AG04450 (cell line): Measurements from ENCODE around the gene FAM163A. TPM values are rescaled to one million over a fixed set of nuclear protein-coding genes. Genes with fewer than 3 reads are reported as not detected.

Experiments
- CTCF ChIA-PET: fragments of 300-600, 350-600 bp; formaldehyde crosslinking; extraction: SDS; loops from one replicate; lab custom pipeline; 2022; ENCODE audit warnings: antibody characterized with exemption, inconsistent platforms; lab: Charles Lee
- POLR2A ChIA-PET: fragments of 350-600 bp; formaldehyde crosslinking; extraction: SDS; loops from one replicate; lab custom pipeline; 2021; ENCODE audit warnings: antibody characterized with exemption, inconsistent platforms; lab: Yijun Ruan, JAX
- DNase-seq: peaks from one replicate; pipeline ENCODE4 v3.0.0-alpha.2; 2011; ENCODE audit warnings: low read depth, low spot score
- H3K27ac ChIP-seq: one replicate; pipeline ENCODE4 v1.5.1; 2012; ENCODE audit warnings: low read depth, low read length, control low read depth
- H3K27me3 ChIP-seq: one replicate; pipeline ENCODE4 v1.6.0; 2012; ENCODE audit warnings: low read length; ENCODE audit not compliant: control insufficient read depth, insufficient read depth
- H3K4me3 ChIP-seq: 2 replicates; pipeline ENCODE4 v1.5.1; 2011; ENCODE audit warnings: mild to moderate bottlenecking, low read depth, low read length, control low read depth
- H3K9me3 ChIP-seq: 2 replicates; pipeline ENCODE4 v1.5.1; 2012; ENCODE audit warnings: low read length; ENCODE audit not compliant: control insufficient read depth, insufficient read depth
- polyA plus RNA-seq: library from polyadenylated mRNA; depleted of rRNA; stranded (reverse); fragments of >200 nt; gene quantifications from 2 replicates; pipeline ENCODE4 v1.2.3, GENCODE V29; 2011
- TF ChIP-seq, protein P1 (sequence below): IDR thresholded peaks from 2 replicates; pipeline ENCODE4 v1.5.1; 2011; ENCODE audit warnings: low read depth, low read length, control low read depth, inconsistent platforms

Gene FAM163A
- polyA plus RNA-seq, 1 experiment: not detected

DNA sequence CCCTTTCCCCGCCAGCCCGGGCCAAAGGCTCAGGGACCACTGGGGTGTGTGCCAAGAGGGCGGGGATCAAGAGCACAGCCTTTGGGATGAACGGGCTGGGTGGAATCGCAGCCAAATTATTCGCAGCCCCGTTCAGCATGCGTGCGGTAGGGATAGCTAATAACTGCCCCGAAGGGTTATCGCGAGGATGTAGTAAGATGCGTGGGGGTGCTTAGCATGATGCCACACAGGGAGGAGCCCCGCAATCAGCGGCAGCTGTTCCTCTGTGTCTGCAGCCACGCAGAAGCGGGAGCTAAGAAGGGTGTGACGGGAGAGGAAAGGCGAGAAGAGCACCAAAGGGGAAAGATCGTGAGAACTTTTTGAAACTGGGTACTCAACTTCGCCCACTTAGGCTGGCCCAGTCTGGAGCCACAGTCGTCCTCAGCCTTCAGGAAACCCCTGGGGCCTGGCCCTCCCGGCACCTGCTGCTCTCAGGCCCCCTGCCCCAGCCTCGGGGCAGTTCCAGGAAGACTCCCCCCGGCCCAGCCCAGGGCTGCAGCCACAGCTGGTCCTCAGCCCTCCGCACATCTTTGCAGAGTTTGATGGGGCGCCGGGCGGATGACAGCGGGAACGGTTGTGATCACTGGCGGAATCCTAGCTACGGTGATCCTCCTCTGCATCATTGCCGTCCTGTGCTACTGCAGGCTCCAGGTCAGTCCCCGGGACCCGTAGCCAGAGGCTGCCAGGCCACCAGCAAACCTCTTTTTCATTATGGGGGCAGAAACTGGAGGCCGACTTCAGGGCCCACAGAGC, 69.6 kb downstream of the FAM163A start:
- no peak for DNase-seq
- ChIA-PET CTCF (interaction anchor here (0.7 to 14.7 kb wide), 4 partner anchors 13 to 108 kb away, joined by 3 to 1155 read pairs (median 50); no protein-coding TSS in a partner anchor), POLR2A (no interaction called here)
- no peak overlapping the region for H3K4me3 ChIP-seq
- no peak overlapping the region for H3K27ac ChIP-seq
- TF ChIP-seq, protein P1, sequence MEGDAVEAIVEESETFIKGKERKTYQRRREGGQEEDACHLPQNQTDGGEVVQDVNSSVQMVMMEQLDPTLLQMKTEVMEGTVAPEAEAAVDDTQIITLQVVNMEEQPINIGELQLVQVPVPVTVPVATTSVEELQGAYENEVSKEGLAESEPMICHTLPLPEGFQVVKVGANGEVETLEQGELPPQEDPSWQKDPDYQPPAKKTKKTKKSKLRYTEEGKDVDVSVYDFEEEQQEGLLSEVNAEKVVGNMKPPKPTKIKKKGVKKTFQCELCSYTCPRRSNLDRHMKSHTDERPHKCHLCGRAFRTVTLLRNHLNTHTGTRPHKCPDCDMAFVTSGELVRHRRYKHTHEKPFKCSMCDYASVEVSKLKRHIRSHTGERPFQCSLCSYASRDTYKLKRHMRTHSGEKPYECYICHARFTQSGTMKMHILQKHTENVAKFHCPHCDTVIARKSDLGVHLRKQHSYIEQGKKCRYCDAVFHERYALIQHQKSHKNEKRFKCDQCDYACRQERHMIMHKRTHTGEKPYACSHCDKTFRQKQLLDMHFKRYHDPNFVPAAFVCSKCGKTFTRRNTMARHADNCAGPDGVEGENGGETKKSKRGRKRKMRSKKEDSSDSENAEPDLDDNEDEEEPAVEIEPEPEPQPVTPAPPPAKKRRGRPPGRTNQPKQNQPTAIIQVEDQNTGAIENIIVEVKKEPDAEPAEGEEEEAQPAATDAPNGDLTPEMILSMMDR: no peak
- H3K9me3 ChIP-seq: no peaks in the 10 kb centered on the region
- peaks cover 32% of the 10 kb centered on the region for H3K27me3 ChIP-seq

GRCh38 chr1:179813626-179814545, 70.8 kb downstream of the FAM163A start:
- Histone ChIP-seq H3K4me3 (peak overlapping the region; percentile 63), H3K9me3 (no peaks in the 10 kb centered on the region), H3K27ac (no peak overlapping the region), H3K27me3 (peaks cover 32% of the 10 kb centered on the region)
- ChIA-PET CTCF (interaction anchor here (0.6 to 14.7 kb wide), 65 partner anchors 8 to 1368 kb away, joined by 3 to 1155 read pairs (median 6); no protein-coding TSS in a partner anchor), POLR2A (interaction anchor here (1.2 kb wide), 2 partner anchors 68 to 108 kb away, joined by 3 to 5 read pairs; partner anchors contain the start of gene TOR1AIP1)
- TF ChIP-seq, protein P1: no peak
- DNase-seq: no peak

GRCh38 chr1:179814546-179814838, 71.4 kb downstream of the FAM163A start:
- ChIA-PET POLR2A (interaction anchor here (1.2 kb wide), 2 partner anchors 68 to 109 kb away, joined by 3 to 5 read pairs; partner anchors contain the start of gene TOR1AIP1), CTCF (interaction anchor here (0.6 to 14.7 kb wide), 73 partner anchors 9 to 1367 kb away, joined by 3 to 1155 read pairs (median 6); no protein-coding TSS in a partner anchor)
- peak; percentile 29 for DNase-seq
- Histone ChIP-seq H3K9me3 (no peaks in the 10 kb centered on the region), H3K27me3 (peaks cover 32% of the 10 kb centered on the region), H3K4me3 (peak overlapping the region; percentile 63), H3K27ac (no peak overlapping the region)
- TF ChIP-seq, protein P1: no peak

DNA sequence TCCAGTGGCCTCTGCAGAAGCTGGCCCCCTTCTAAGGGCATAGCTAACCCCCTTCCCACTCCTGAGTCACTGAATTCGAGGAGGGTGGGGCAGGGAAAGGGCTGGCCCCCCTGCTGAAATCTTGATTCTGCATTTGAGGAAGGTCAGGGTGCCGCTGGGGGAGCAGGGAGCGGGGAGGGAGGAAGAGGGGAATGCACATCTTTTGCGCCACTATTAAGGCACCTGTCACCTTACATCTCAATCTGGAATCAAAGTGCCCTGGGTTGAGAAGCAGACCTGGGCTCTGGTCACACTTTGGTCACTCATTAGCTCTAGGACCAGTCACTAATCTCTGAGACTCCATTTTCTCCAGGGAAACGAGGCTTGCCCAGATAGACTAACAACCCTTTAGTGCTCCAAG, 72.5 kb downstream of the FAM163A start:
- POLR2A ChIA-PET: interaction anchor here (1.2 kb wide), 1 partner anchor 110 kb away, joined by 3 read pairs; no protein-coding TSS in a partner anchor
- H3K4me3 ChIP-seq: peak overlapping the region; percentile 59; the same call in 1 of the 2 replicates
- no peaks in the 10 kb centered on the region for H3K9me3 ChIP-seq
- H3K27ac ChIP-seq: no peak overlapping the region
- no peak for DNase-seq
- peaks cover 28% of the 10 kb centered on the region for H3K27me3 ChIP-seq
- CTCF ChIA-PET: interaction anchor here (0.5 to 14.7 kb wide), 29 partner anchors 10 to 1454 kb away, joined by 3 to 1155 read pairs (median 10); no protein-coding TSS in a partner anchor
- TF ChIP-seq, protein P1: no peak
